NCI-H524 treated with DMSO at 0.1 percent for 48 hours (cell line): ENCODE results near the gene KAT7.
"Not testable (repeated sequence)": the region's sequence is repeated elsewhere in the genome, so short reads cannot be mapped to it uniquely, and the experiment has no call there.

Source experiments
- DNase-seq: peaks from one replicate; lab custom pipeline; 2025; lab: John Stamatoyannopoulos, UW

Gene KAT7

GRCh38 chr17:49809056-49809455 lies 20.6 kb downstream of the KAT7 start:
- DNase-seq = no peak

GRCh38 chr17:49814781-49815529 lies 26.5 kb downstream of the KAT7 start:
- no peak for DNase-seq

- DNase-seq = no peak
Observed at GRCh38 chr17:49815761-49816281, 27.3 kb downstream of the KAT7 start.

GRCh38 chr17:49817993-49818392 lies 29.5 kb downstream of the KAT7 start:
- DNase-seq = no peak

GRCh38 chr17:49819138-49819537 lies 30.7 kb downstream of the KAT7 start:
- no peak for DNase-seq

DNA sequence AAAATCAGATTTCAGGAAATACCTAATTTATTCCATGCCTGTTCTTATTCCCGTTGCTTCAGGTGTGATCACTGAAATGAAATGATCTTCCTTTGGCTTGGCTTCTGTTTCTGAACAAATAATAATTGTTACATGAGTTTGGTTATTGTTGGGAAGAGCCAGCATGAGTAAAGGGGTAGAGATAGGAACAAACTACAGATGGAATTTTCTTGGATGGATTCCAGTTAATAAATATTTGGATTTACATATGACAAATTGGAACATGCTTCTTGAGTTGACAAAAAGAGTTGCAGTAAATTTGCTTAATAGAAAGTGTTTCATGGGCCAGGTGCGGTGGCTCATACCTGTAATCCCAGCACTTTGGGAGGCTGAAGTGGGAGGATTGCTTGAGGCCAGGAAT lies 31.2 kb downstream of the KAT7 start:
- no peak for DNase-seq

- no peak for DNase-seq
Observed at GRCh38 chr17:49820773-49821172, 32.3 kb downstream of the KAT7 start.

GRCh38 chr17:49821466-49821865 lies 33.0 kb downstream of the KAT7 start:
- no peak for DNase-seq

DNA sequence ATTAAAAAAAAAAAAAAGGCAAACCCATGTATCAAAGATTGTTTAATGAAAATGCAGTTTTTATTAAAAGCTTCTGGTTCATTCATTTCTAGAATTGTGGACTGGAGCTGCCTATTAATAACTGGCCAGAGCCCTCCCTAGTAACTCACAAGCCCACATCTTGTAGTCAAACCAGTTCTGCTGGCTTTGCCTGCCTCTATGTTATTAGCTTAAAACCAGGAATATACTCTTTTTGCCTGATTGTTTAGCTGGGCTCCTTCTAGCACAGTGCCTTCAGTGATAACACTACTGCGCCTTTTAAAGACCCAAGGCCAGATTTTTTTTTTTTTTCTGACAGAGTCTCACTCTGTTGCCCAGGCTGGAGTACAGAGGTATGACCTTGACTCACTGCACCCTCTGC lies 33.4 kb downstream of the KAT7 start:
- no peak for DNase-seq

- no peak for DNase-seq
Observed at GRCh38 chr17:49822829-49823228, 34.3 kb downstream of the KAT7 start.

GRCh38 chr17:49823614-49824013 lies 35.1 kb downstream of the KAT7 start:
- no peak for DNase-seq

DNA sequence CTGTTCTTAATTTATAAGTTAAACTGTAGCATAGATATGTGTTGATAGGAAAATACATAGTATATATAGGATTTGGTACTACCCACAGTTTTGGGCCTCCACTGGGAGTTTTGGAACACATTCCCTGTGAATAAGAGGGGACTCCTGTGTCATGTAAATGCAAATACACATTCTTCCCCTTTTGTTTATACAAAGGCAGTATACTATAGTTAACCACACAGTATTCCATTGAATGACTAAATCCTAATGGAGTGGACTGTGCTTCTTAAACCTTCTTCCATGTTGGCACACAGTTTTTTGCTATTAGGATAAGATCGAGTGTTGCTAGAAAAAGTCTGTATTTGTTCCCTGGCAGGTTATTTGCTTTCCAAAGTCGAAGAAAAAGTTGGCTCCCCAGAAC lies 37.2 kb downstream of the KAT7 start:
- no peak for DNase-seq

GRCh38 chr17:49828325-49828724 lies 39.8 kb downstream of the KAT7 start:
- not testable (repeated sequence) for DNase-seq

DNA sequence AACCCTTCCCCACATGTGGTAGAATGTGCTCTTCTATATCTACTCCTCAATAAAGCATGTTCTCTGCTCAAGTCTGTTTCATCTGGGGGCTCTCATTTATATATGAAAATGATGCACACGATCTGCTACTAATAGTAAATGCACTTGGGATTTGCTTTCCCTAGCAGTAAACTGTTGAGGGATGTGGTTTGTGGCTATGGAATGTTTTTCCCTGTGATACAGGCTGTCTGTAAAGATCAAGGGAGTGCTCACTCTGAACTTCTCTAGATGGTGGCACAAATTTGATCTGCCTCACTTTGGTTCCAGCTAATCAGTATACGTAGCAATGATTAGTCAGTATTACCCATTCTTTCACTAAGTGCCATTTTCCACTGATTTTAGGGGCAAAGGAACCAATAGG lies 40.5 kb downstream of the KAT7 start:
- no peak for DNase-seq

- DNase-seq = no peak
Observed at GRCh38 chr17:49830605-49831004, 42.1 kb downstream of the KAT7 start.

- no peak for DNase-seq
Observed at GRCh38 chr17:49832840-49833599, 44.5 kb downstream of the KAT7 start.

- DNase-seq = no peak
Observed at GRCh38 chr17:49834118-49834743, 45.8 kb downstream of the KAT7 start.

DNA sequence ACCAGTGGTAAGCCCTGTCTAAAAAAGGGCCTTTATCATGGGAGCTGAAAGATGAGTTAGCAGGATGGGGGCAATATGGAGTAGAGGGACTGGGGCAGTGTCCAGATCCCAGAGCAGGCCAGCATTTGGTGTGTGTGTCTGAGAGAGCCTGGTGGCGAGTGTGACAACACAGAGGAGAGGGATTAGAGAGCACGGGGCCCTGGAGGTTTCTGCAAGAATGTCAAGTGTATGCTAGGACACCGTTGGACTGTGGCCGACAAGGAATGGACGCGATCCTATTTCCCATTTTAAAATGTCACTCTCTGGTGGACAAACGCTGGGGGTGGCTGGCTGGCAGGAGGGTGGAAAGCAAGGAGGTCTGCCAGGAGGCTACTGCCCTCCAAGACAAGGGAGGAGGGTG lies 47.0 kb downstream of the KAT7 start:
- DNase-seq = no peak

- no peak for DNase-seq
Observed at GRCh38 chr17:49836111-49837030, 47.9 kb downstream of the KAT7 start.

DNA sequence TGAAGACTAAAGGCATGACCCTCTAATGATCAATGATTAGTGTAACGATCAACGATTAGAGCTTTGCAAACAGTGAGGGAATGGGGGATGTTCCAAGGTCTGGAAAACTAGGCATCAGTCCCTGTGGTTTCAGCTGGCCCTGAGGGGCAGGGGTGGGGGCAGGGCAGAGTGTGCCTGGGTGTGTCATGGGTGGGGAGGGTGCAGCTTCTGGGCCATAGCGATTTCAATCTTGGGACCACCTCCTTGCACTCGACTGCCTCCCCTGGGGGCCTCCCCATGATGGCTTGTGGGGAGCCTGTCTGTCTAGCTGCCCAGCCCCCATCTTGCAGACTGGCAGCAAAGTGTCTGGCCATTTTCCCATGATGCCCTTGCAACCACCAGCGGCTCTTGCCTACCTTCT lies 51.0 kb downstream of the KAT7 start:
- DNase-seq = no peak

DNA sequence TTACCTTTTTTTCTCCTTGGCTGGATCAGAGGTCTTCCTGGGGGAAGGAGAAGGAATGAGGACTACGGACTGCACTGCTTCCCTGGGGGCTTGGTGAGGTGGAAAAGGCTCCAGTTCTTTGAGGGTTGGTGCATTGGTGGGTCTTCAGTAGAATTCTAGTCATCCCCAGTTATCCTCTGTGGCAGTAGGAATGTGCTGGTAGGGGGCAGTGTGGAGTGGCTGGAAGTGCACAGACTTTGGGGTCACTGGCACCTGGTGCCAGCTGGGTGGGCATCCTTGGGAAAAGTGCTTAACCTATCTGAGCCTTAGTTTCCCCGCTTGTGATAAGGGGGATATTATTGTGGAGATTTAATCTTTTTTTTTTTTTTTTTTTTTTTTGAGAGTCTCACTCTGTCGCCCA lies 53.1 kb downstream of the KAT7 start:
- no peak for DNase-seq

DNA sequence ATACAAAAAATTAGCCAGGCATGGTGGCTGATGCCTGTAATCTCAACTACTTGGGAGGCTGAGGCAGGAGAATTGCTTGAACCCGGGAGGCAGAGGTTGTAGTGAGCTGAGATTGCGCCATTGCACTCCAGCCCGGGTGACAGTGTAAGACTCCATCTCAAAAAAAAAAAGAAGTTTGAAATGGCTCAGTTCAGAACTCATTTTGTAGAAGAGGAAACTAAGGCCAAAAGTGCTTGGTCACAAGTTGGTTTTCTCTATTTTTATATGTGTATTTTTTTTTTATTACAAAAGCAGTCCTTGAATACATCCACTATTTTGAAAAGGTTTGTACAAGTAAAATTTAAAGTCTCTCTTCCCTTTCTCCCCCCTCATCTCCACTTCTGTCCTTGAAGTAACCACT lies 53.9 kb downstream of the KAT7 start:
- no peak for DNase-seq
